Measurements from ENCODE around the gene ZSCAN2. TPM values are rescaled to one million over a fixed set of nuclear protein-coding genes. Genes with fewer than 3 reads are reported as not detected.

Gene ZSCAN2
- total and polyA plus RNA-seq, 2 of the 8 experiments (the other 6 are each of a cell fraction or from before 2014, with no cell fraction given) = 23.6 to 52.4 TPM

DNA sequence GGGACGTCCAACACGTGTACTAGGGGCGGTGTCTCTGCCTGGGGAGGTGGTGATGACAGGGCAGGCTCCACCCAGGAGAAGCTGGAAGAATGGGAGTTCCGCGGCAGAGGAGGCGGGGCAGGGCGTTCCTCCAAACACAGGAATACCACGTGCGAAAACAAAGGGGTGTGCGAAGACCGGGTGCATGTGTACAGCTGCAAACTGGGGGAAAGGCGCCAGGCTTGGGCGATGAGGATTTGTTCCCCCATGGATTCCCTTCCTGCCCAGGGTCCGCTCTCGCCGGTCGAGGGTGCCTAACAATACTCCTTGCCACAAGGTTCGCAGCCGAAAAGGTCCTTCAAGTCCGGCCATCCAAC is 500 bp upstream of the ZSCAN2 start:
- no peak overlapping the region for H2BK5ac ChIP-seq (ENCODE audit: low read depth, low read length)
- 15% methylated on average over 20 of the region's 20 CpGs; no CpG with 5 or more reads in 1 of the 2 experiments for WGBS, 2 experiments (ENCODE audit: extremely low coverage in 1 of 2, insufficient coverage in 1 of 2, insufficient read length in 1 of 2, insufficient replicate concordance in 2 of 2, low coverage in 1 of 2, low lambda C conversion rate in 2 of 2, missing lambda C conversion rate in 1 of 2)
- H4K8ac ChIP-seq (ENCODE audit: extremely low read depth, insufficient read depth, low read length) = no peak overlapping the region
- TF ChIP-seq KDM4A (IDR thresholded peaks at IDR 0.05; ENCODE audit: low read depth, low read length, severe bottlenecking) (no peak), EP300 (IDR thresholded peaks at IDR 0.05; ENCODE audit: borderline replicate concordance in 1 of 2, low read depth in 2 of 2, low read length in 2 of 2) (no peak), HDAC2 (IDR thresholded peaks at IDR 0.05; ENCODE audit: borderline replicate concordance in 1 of 2, low read depth in 2 of 2, low read length in 2 of 2) (0 out of 4 replicates have a peak, but pooled peaks of 1 of the 2 experiments have one; percentile 18), YY1 (IDR thresholded peaks at IDR 0.05; ENCODE audit: low read depth, low read length) (0 out of 2 replicates have a peak, but pooled peaks have one; percentile 4), CREB1 (IDR thresholded peaks at IDR 0.05) (no peak), GABPA (IDR thresholded peaks at IDR 0.05; ENCODE audit: borderline replicate concordance, insufficient read depth, low read length) (no peak), EGR1 (IDR thresholded peaks at IDR 0.05; ENCODE audit: borderline replicate concordance, low read depth, low read length) (no peak), SUZ12 (IDR thresholded peaks at IDR 0.05; ENCODE audit: low read length) (no peak), JUN (IDR thresholded peaks at IDR 0.05; ENCODE audit: low read depth, low read length) (no peak), PHF8 (conservative IDR thresholded peaks at IDR 0.05; ENCODE audit: low read depth, low read length) (no peak), CHD1 (IDR thresholded peaks at IDR 0.05; ENCODE audit: low read depth, low read length) (no peak), RNF2 (IDR thresholded peaks at IDR 0.05; ENCODE audit: borderline replicate concordance, low read depth, low read length, missing control alignments, poor library complexity, severe bottlenecking) (no peak)

More for the DNA sequence above, 500 bp upstream of the ZSCAN2 start:
- no peak overlapping the region for H4K91ac ChIP-seq (replicated peaks; ENCODE audit: insufficient read length, low read length)
- no peak overlapping the region for H2BK15ac ChIP-seq (ENCODE audit: low read length)
- no peak overlapping the region for H3K23ac ChIP-seq (ENCODE audit: insufficient read length)
- no peak overlapping the region for H3K4ac ChIP-seq (replicated peaks; ENCODE audit: insufficient read length, low read depth, low read length)
- no peak overlapping the region for H3K56ac ChIP-seq (replicated peaks; ENCODE audit: insufficient read length, low read depth, low read length)
- H3K23me2 ChIP-seq (ENCODE audit: low read depth, low read length) = peaks cover 18% of the 10 kb centered on the region
- no peak overlapping the region for H3K18ac ChIP-seq (ENCODE audit: extremely low read depth, low read length)
- no peak for FAIRE-seq
- CTCF ChIA-PET (ENCODE audit: partially characterized antibody) = interaction anchor here (0.6 to 6.5 kb wide), 8 partner anchors 9 to 54 kb away, joined by 3 to 61 read pairs (median 27); partner anchors contain the start of gene WDR73
- H2AK5ac ChIP-seq (ENCODE audit: low read depth, low read length) = no peak overlapping the region
- POLR2A ChIA-PET (ENCODE audit: partially characterized antibody) = interaction anchor here (0.7 to 11.9 kb wide), 12 partner anchors 9 to 152 kb away, joined by 3 to 176 read pairs (median 6); partner anchors contain the start of gene WDR73
- DNase-seq (ENCODE audit: low read depth in 1 of 2, low spot score in 2 of 2) = peak in 1 of 2 experiments; percentile 82
- H3K4me3 ChIP-seq (ENCODE audit: extremely low read depth in 1 of 4, insufficient read depth in 2 of 4, low read depth in 3 of 4, low read length in 4 of 4) = peak overlapping the region; percentile 33 to 89 (median 55); a peak in 6 of 8 replicates
- H3K9ac ChIP-seq (replicated peaks in 1 of 4; ENCODE audit: extremely low read depth in 1 of 4, low read depth in 3 of 4, low read length in 3 of 4) = peak overlapping the region in 3 of 4 experiments; percentile 26 to 54 (median 45); a peak in 3 of 7 replicates
- H3K4me2 ChIP-seq (ENCODE audit: insufficient read depth in 1 of 2, low read depth in 2 of 2, low read length in 2 of 2) = peak overlapping the region; percentile 65 to 96
- H4K5ac ChIP-seq (ENCODE audit: insufficient read length, low read depth, low read length) = no peak overlapping the region
- H2BK12ac ChIP-seq (ENCODE audit: low read depth, low read length) = no peak overlapping the region
- peak overlapping the region; percentile 81 for H2AFZ ChIP-seq (ENCODE audit: low read length)
- H3K79me1 ChIP-seq (ENCODE audit: low read depth, low read length) = no peaks in the 10 kb centered on the region; the same call in 1 of the 2 replicates
- no peak overlapping the region for H3K27ac ChIP-seq (ENCODE audit: low read depth, low read length)
- peaks cover 2 to 3% of the 10 kb centered on the region in 2 experiments for H4K20me1 ChIP-seq (replicated peaks in 1 of 2; ENCODE audit: control insufficient read depth in 1 of 2, insufficient read depth in 2 of 2, low read length in 2 of 2)
- no peak overlapping the region for H2BK20ac ChIP-seq (ENCODE audit: low read length)
- H3K9me3 ChIP-seq (ENCODE audit: insufficient read depth in 2 of 2, low read depth in 1 of 2, low read length in 1 of 2) = no peaks in the 10 kb centered on the region
- H3K79me2 ChIP-seq (ENCODE audit: control insufficient read depth in 1 of 2, insufficient read depth in 2 of 2, low read length in 2 of 2) = peaks cover 2 to 30% of the 10 kb centered on the region in 2 experiments; a peak in 3 of 4 replicates
- no peak overlapping the region for H2BK120ac ChIP-seq (replicated peaks; ENCODE audit: low read depth, low read length)
- peaks cover 7 to 18% (median 12%) of the 10 kb centered on the region in 4 experiments for H3K4me1 ChIP-seq (replicated peaks in 1 of 4; ENCODE audit: control insufficient read depth in 3 of 4, insufficient read depth in 4 of 4, low read length in 3 of 4)
- peaks cover 0 to 3% (median 0%) of the 10 kb centered on the region in 4 experiments; a peak in 4 of 7 replicates for H3K27me3 ChIP-seq (replicated peaks in 1 of 4; ENCODE audit: control insufficient read depth in 3 of 4, extremely low read depth in 1 of 4, insufficient read depth in 3 of 4, low read length in 3 of 4)
- peaks cover 0 to 10% (median 1%) of the 10 kb centered on the region in 4 experiments; a peak in 2 of 8 replicates for H3K36me3 ChIP-seq (ENCODE audit: control insufficient read depth in 2 of 4, insufficient read depth in 4 of 4, low read length in 3 of 4)
- H3K14ac ChIP-seq (ENCODE audit: insufficient read length) = no peak overlapping the region

Measured in H1 (cell line).